Left lung (tissue), 10 donors: Measurements from ENCODE around the gene GMDS. TPM values are rescaled to one million over a fixed set of nuclear protein-coding genes. Genes with fewer than 3 reads are reported as not detected.

Experiments
- ATAC-seq: fragments of 200-7000 bp; cut with Tn5 transposase; one replicate; pipeline ENCODE4 v1.9.1; 2020; ENCODE audit warnings: moderate library complexity
- DNase-seq, 4 donors: peaks; one replicate each; pipeline ENCODE4 v3.0.0-alpha.2; 2013 to 2020
- H3K27ac ChIP-seq, 2 donors: fragments of 200-600 bp; sonication (generic) in 1 of 2; one replicate each; pipeline versions ENCODE4 v1.5.0 to v1.8.0; 2020 to 2021
- H3K27me3 ChIP-seq, 2 donors: fragments of 200-600 bp; sonication (generic) in 1 of 2; one replicate each; pipeline versions ENCODE4 v1.5.0 to v1.8.0; 2020 to 2021
- H3K36me3 ChIP-seq, 2 donors: fragments of 200-600 bp; sonication (generic) in 1 of 2; one replicate each; pipeline versions ENCODE4 v1.5.0 to v1.8.0; 2020 to 2021
- H3K4me1 ChIP-seq, 2 donors: fragments of 200-600 bp; one replicate each; pipeline ENCODE4 v1.8.0; 2021
- H3K4me3 ChIP-seq, 2 donors: fragments of 200-600 bp; sonication (generic) in 1 of 2; one replicate each; pipeline versions ENCODE4 v1.5.0 to v1.8.0; 2020 to 2021; ENCODE audit warnings: mild to moderate bottlenecking in 1 of 2
- H3K9me3 ChIP-seq, 2 donors: fragments of 200-600 bp; sonication (generic) in 1 of 2; one replicate each; pipeline versions ENCODE4 v1.5.0 to v1.8.0; 2020 to 2021
- CTCF ChIP-seq, 2 donors: fragments of 200-600 bp; sonication (generic) in 1 of 2; IDR thresholded peaks; one replicate each; pipeline versions ENCODE4 v1.5.0 to v1.8.0; 2021; ENCODE audit warnings: antibody characterized with exemption in 2 of 2
- intact Hi-C, 2 donors: fragments of 100-400 bp; cut with DNase I; formaldehyde crosslinking; loops; one replicate each; pipeline versions ENCODE4 v1.11.2 to v1.14.2; 2022
- polyA plus RNA-seq, 6 donors: library from polyadenylated mRNA; unstranded; fragments of 120-200 nt; gene quantifications; one replicate each; pipeline ENCODE4 v1.2.1, GENCODE V29; 2013; ENCODE audit not compliant: insufficient read length in 6 of 6
- total RNA-seq, 2 donors: library from RNA; stranded (reverse); fragmentation: NEBNext Ultra II Directional; extraction: Animal tissue kit (Norgen Biotek cat#: 25700); gene quantifications; one replicate each; pipeline ENCODE4 v1.2.1, GENCODE V29; 2021
- donor health status: DM: no; HTN: yes; CAD: no.
- donor health status: DM: no; HTN: no; CAD: no.

GMDS gene
- total and polyA plus RNA-seq, 8 donors = 16.5 to 25.4 (median 21.2) TPM

DNA sequence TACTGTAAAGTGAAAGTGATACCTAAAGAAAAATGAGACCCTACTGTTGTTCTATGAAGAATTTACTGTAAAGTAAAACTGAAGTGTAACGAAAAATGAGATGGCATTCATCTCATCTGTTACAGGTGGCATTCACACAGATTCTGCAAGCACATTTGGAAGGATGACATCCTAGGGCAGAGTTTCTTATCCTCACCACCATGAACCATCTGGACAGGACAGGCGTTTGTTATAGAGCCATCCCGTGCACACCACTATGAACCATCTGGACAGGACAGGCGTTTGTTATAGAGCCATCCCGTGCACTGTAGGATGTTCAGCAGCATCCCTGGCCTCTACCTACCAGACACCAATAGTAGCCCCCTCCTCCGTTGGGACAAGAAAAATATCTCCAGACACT is 294.8 kb downstream of the GMDS start:
- no peak for ATAC-seq

DNA sequence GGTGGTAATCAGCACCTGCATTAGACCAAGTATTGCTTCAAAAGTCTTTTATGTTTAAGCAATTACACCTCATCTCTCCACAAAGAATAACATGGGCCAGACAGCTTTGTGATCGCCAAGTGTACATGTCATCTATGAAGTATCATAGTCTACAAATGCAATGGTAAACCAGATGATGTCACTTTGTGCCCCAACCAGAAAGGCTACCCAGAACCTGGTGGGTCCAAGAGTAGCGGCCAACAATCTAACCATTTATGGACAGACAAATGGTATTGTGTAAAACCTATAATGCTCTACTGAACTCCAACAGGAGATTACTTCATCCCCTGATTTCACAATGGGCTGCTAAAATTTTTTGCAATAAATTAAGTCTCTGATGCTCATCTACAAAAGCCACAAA is 295.9 kb downstream of the GMDS start:
- intact Hi-C loops = no loop called here
- no peaks in the 10 kb centered on the region for H3K4me1 ChIP-seq
- no peak overlapping the region for H3K4me3 ChIP-seq
- H3K36me3 ChIP-seq = no peaks in the 10 kb centered on the region
- no peak for ATAC-seq
- no peaks in the 10 kb centered on the region for H3K27me3 ChIP-seq
- no peak overlapping the region for H3K27ac ChIP-seq
- no peaks in the 10 kb centered on the region for H3K9me3 ChIP-seq
- no peak for TF ChIP-seq CTCF (IDR thresholded peaks at IDR 0.05)
- DNase-seq = no peak

More for the DNA sequence above, 294.8 kb downstream of the GMDS start:
- Histone ChIP-seq H3K9me3 (no peaks in the 10 kb centered on the region), H3K4me3 (no peak overlapping the region), H3K27ac (no peak overlapping the region), H3K27me3 (no peaks in the 10 kb centered on the region), H3K36me3 (no peaks in the 10 kb centered on the region), H3K4me1 (no peaks in the 10 kb centered on the region)
- DNase-seq = no peak
- no peak for TF ChIP-seq CTCF (IDR thresholded peaks at IDR 0.05)
- intact Hi-C loops = no loop called here

DNA sequence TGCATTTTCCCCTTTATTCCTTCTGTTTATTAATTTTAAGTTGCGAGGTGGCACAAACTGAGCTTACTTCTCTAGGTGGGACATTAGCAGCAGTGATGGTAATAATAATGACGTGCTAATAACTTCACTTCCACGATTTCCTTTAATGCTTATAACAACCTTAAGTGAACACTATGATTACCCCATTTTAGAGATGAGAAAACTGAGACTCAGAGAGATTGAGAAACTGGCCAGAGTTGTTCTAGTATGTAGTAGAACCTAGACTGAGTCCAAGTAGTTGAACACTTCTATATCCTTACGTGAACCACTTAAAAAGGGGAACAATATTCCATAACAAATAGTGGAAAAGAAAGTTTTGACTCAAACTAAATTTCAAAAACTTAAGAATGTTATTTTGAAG is 297.5 kb downstream of the GMDS start:
- ATAC-seq = no peak
- TF ChIP-seq CTCF (IDR thresholded peaks at IDR 0.05) = no peak
- no peaks in the 10 kb centered on the region for H3K4me1 ChIP-seq
- H3K27me3 ChIP-seq = no peaks in the 10 kb centered on the region
- H3K9me3 ChIP-seq = no peaks in the 10 kb centered on the region
- no peak overlapping the region for H3K4me3 ChIP-seq
- H3K27ac ChIP-seq = no peak overlapping the region
- intact Hi-C loops = no loop called here
- DNase-seq = no peak
- no peaks in the 10 kb centered on the region for H3K36me3 ChIP-seq

DNA sequence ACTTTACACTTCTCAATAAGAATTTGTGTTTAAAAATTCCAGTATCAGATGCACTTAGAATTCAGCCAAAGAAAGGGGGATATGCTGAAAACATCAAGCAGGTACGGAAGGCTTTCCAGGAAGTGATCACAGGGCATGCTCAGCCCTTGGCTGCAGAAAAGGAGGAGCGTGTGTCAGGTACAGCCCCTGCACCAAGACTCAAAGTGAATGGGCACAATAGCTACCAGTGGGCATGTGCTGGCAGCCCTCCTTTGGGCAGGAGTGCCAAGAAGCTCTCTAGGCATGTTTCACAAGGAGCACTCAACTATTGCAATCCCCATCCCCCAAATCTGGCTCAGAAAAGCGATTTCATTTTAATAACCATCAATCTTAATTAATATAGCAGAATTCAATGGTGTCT is 298.8 kb downstream of the GMDS start:
- Histone ChIP-seq H3K27ac (no peak overlapping the region), H3K36me3 (no peaks in the 10 kb centered on the region), H3K4me1 (no peaks in the 10 kb centered on the region), H3K4me3 (no peak overlapping the region), H3K9me3 (no peaks in the 10 kb centered on the region), H3K27me3 (no peaks in the 10 kb centered on the region)
- ATAC-seq = no peak
- DNase-seq = no peak
- TF ChIP-seq CTCF (IDR thresholded peaks at IDR 0.05) = no peak
- intact Hi-C loops = no loop called here

GRCh38 chr6:1945235-1945832 is 300.1 kb downstream of the GMDS start:
- intact Hi-C loops = no loop called here
- Histone ChIP-seq H3K4me3 (no peak overlapping the region), H3K9me3 (no peaks in the 10 kb centered on the region), H3K36me3 (no peaks in the 10 kb centered on the region), H3K4me1 (no peaks in the 10 kb centered on the region), H3K27me3 (no peaks in the 10 kb centered on the region), H3K27ac (no peak overlapping the region)
- ATAC-seq = no peak
- TF ChIP-seq CTCF (IDR thresholded peaks at IDR 0.05) = no peak
- no peak for DNase-seq
